BE2C (cell line): ENCODE data around the gene FASTKD1.
"Not testable (repeated sequence)": the region's sequence is repeated elsewhere in the genome, so short reads cannot be mapped to it uniquely, and the experiment has no call there.

Source experiments
- DNase-seq: peaks from one replicate; pipeline ENCODE4 v3.0.0-alpha.2; 2020
- H3K27me3 ChIP-seq: fragments of 250-450 bp; sonication (Bioruptor Pico); 2 replicates; pipeline ENCODE4 v1.5.1; 2020; ENCODE audit warnings: mild to moderate bottlenecking
- H3K36me3 ChIP-seq: fragments of 250-450 bp; sonication (Bioruptor Pico); 2 replicates; pipeline ENCODE4 v1.5.1; 2020; ENCODE audit warnings: mild to moderate bottlenecking
- H3K4me1 ChIP-seq: fragments of 250-450 bp; sonication (Bioruptor Pico); 2 replicates; pipeline ENCODE4 v1.5.1; 2020
- H3K4me3 ChIP-seq: 2 replicates; pipeline ENCODE4 v1.5.1; 2011; ENCODE audit warnings: low read depth, low read length
- H3K9me3 ChIP-seq: fragments of 250-450 bp; sonication (Bioruptor Pico); 2 replicates; pipeline ENCODE4 v1.5.1; 2020
- TF ChIP-seq, protein P1 (sequence below): IDR thresholded peaks from 2 replicates; pipeline ENCODE4 v1.5.1; 2012; ENCODE audit warnings: mild to moderate bottlenecking, low read depth, low read length

Gene FASTKD1

GRCh38 chr2:169528271-169528701 is 45.4 kb downstream of the FASTKD1 start:
- no peaks in the 10 kb centered on the region for H3K9me3 ChIP-seq
- TF ChIP-seq, protein P1, sequence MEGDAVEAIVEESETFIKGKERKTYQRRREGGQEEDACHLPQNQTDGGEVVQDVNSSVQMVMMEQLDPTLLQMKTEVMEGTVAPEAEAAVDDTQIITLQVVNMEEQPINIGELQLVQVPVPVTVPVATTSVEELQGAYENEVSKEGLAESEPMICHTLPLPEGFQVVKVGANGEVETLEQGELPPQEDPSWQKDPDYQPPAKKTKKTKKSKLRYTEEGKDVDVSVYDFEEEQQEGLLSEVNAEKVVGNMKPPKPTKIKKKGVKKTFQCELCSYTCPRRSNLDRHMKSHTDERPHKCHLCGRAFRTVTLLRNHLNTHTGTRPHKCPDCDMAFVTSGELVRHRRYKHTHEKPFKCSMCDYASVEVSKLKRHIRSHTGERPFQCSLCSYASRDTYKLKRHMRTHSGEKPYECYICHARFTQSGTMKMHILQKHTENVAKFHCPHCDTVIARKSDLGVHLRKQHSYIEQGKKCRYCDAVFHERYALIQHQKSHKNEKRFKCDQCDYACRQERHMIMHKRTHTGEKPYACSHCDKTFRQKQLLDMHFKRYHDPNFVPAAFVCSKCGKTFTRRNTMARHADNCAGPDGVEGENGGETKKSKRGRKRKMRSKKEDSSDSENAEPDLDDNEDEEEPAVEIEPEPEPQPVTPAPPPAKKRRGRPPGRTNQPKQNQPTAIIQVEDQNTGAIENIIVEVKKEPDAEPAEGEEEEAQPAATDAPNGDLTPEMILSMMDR = peak; percentile 76
- H3K4me1 ChIP-seq = no peaks in the 10 kb centered on the region
- peak; percentile 63 for DNase-seq
- H3K4me3 ChIP-seq = no peak overlapping the region
- no peaks in the 10 kb centered on the region for H3K27me3 ChIP-seq
- H3K36me3 ChIP-seq = no peaks in the 10 kb centered on the region

GRCh38 chr2:169526451-169526850 is 47.2 kb downstream of the FASTKD1 start:
- no peak overlapping the region for H3K4me3 ChIP-seq
- TF ChIP-seq, protein P1 = no peak
- no peak for DNase-seq

DNA sequence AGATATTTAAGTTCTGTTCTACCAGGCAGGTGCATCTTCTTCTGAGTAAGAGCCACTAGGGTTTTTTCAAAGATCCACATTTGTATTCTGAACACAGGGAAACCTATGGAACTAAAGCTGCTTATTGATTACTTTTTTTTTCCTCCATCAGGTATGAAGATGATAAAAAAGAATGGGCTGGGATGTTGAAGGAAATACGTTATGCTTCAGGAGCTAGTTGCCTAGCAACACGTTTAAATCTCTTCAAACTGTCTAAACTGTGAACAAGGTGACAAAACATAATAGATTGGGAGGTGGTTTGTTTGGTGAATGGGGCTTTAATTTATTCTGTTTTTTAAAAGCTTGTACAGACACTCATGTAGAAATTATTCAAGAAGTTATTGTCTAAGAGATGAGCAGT is 48.2 kb downstream of the FASTKD1 start:
- H3K9me3 ChIP-seq = no peaks in the 10 kb centered on the region
- no peak for DNase-seq
- no peaks in the 10 kb centered on the region for H3K4me1 ChIP-seq
- no peaks in the 10 kb centered on the region for H3K36me3 ChIP-seq
- no peak overlapping the region for H3K4me3 ChIP-seq
- TF ChIP-seq, protein P1 = no peak
- H3K27me3 ChIP-seq = no peaks in the 10 kb centered on the region

More at GRCh38 chr2:169526451-169526850, 47.2 kb downstream of the FASTKD1 start:
- Histone ChIP-seq H3K4me1 (no peaks in the 10 kb centered on the region), H3K27me3 (no peaks in the 10 kb centered on the region), H3K9me3 (no peaks in the 10 kb centered on the region), H3K36me3 (no peaks in the 10 kb centered on the region)

- DNase-seq = no peak
- no peaks in the 10 kb centered on the region for H3K4me1 ChIP-seq
- no peaks in the 10 kb centered on the region for H3K36me3 ChIP-seq
- no peak overlapping the region for H3K4me3 ChIP-seq
- TF ChIP-seq, protein P1 = no peak
- H3K27me3 ChIP-seq = no peaks in the 10 kb centered on the region
- no peaks in the 10 kb centered on the region for H3K9me3 ChIP-seq
Observed at GRCh38 chr2:169523681-169524080, 50.0 kb downstream of the FASTKD1 start.

DNA sequence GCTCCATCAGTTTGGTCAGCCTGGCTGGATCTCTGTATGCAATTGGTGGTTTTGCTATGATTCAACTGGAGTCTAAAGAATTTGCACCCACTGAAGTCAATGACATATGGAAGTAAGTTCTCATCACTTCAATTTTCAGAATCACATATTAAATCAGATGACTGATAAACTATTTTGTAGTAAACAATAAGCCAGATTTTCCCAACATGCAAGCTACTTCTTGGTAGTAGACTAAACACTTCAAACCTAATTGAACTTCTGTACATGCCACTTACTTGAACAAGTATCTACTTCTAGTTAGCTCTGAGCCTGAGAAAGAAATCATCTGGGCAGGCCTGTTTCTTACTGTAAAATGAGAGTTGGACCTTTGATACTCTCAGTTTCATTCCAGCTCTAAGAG is 52.8 kb downstream of the FASTKD1 start:
- no peak overlapping the region for H3K4me3 ChIP-seq
- no peaks in the 10 kb centered on the region for H3K9me3 ChIP-seq
- H3K36me3 ChIP-seq = no peaks in the 10 kb centered on the region
- no peaks in the 10 kb centered on the region for H3K27me3 ChIP-seq
- DNase-seq = no peak
- H3K4me1 ChIP-seq = no peaks in the 10 kb centered on the region
- TF ChIP-seq, protein P1 = no peak

- not testable (repeated sequence) for H3K4me3 ChIP-seq, DNase-seq, H3K27me3 ChIP-seq, H3K9me3 ChIP-seq, H3K4me1 ChIP-seq, H3K36me3 ChIP-seq
Observed at GRCh38 chr2:169516488-169516995, 57.1 kb downstream of the FASTKD1 start.

GRCh38 chr2:169514758-169515157 is 58.9 kb downstream of the FASTKD1 start:
- H3K9me3 ChIP-seq, H3K27me3 ChIP-seq, H3K36me3 ChIP-seq, DNase-seq, H3K4me3 ChIP-seq, H3K4me1 ChIP-seq: not testable (repeated sequence)
